ENCODE measurements around the gene FAM131B.

The FAM131B gene

DNA sequence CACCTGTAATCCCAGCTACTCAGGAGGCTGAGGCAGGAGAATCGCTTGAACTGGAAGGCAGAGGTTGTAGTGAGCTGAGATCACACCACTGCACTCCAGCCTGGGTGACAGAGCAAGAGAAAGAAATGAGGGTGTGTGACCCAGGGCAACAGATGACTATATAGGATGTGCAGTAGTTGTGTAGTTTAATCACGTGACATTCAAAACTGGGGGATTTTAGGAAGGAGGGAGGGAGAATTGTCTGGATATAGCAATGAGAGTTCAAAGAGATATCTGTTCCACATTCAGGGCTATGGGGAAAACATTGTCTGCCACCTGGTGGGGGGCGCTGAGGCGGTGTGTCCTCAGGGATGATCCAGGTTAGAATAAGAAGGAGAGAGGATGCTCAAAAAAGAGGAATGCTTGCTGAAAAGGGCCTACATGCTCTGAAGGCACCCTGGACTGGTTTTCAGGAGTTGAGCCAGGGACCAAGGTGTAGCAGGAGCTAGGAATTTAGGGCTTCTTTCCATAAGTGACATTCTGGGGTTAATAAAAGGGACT lies 10.8 kb upstream of the FAM131B start:
- no peaks in the 10 kb centered on the region for H3K9me3 ChIP-seq (ENCODE audit: severe bottlenecking)
- no peak for DNase-seq
- no peaks in the 10 kb centered on the region for H3K36me3 ChIP-seq
- TF ChIP-seq, protein P1, sequence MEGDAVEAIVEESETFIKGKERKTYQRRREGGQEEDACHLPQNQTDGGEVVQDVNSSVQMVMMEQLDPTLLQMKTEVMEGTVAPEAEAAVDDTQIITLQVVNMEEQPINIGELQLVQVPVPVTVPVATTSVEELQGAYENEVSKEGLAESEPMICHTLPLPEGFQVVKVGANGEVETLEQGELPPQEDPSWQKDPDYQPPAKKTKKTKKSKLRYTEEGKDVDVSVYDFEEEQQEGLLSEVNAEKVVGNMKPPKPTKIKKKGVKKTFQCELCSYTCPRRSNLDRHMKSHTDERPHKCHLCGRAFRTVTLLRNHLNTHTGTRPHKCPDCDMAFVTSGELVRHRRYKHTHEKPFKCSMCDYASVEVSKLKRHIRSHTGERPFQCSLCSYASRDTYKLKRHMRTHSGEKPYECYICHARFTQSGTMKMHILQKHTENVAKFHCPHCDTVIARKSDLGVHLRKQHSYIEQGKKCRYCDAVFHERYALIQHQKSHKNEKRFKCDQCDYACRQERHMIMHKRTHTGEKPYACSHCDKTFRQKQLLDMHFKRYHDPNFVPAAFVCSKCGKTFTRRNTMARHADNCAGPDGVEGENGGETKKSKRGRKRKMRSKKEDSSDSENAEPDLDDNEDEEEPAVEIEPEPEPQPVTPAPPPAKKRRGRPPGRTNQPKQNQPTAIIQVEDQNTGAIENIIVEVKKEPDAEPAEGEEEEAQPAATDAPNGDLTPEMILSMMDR (IDR thresholded peaks at IDR 0.05; ENCODE audit: low read depth, low read length): peak; percentile 25; the same call in 1 of the 2 replicates
- H3K4me3 ChIP-seq (ENCODE audit: low read depth, low read length): no peak overlapping the region
- H3K27ac ChIP-seq: no peak overlapping the region
- H3K27me3 ChIP-seq (ENCODE audit: insufficient read depth, low read depth, severe bottlenecking): no peaks in the 10 kb centered on the region

DNA sequence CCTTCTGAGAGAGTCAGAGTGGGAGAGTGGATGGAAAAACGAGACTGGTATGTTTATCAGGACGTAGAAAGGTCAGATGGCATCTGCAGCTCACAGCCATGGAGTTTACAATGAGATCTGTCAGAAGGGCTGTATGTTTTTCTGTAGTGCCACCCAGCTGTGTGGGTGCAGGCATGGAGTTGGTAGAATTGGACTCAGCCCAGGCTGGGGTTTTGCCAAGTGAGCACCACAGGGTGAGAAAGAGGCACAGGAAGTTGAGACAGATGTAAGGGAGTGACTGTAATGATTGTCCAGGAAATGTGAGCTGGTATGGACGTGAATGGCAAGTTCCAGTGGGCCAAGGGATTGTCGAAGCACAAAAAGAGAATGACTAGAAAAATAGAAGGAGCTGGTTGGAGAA lies 9.6 kb upstream of the FAM131B start:
- no peak for DNase-seq
- TF ChIP-seq, protein P1 (IDR thresholded peaks at IDR 0.05; ENCODE audit: low read depth, low read length): no peak
- H3K36me3 ChIP-seq: no peaks in the 10 kb centered on the region
- no peak overlapping the region for H3K27ac ChIP-seq
- no peaks in the 10 kb centered on the region for H3K27me3 ChIP-seq (ENCODE audit: insufficient read depth, low read depth, severe bottlenecking)
- H3K9me3 ChIP-seq (ENCODE audit: severe bottlenecking): no peaks in the 10 kb centered on the region
- no peak overlapping the region for H3K4me3 ChIP-seq (ENCODE audit: low read depth, low read length)

DNA sequence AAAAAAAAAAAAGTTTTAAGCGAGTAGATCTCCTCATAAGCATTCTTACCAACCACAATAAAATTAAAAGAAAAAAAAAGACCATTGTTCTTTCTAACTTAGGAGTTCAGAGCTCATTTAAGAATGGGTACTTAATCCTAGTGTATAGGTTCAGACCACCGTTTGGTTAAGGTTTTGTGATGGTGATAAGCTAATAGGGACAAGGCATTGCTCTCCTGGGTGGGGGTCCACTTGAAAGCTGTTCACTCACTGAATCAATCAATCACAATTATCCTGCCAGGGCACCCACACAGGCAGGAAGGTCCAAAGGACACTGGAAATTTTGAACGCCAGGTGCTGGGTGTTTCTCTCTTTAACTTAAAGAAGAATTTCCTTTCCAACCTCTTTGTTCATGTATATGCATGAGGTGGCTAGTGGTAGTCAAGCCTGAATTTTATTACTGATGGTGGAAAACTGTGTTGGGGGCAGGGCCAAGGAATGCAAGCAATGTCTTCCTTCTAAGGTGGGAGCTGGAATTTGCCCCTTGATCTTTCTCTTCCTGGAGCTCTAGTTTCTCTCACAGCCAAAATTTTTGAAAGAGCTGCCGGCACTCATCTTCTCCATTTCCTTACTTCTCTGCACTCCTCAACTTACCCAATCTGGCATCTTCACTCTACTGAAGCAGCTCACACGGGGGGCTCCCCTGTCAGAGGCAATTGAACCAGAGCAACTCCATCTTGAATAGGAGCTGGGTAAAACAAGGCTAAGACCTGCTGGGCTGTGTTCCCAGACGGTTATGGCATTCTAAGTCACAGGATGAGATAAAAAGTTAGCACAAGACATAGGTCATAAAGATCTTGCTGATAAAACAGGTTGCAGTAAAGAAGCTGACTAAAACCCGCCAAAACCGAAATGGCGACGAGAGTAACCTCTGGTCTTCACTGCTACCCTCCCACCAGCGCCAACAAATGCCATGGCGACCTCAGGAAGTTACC lies 7.5 kb upstream of the FAM131B start:
- Histone ChIP-seq H3K9me3 (ENCODE audit: severe bottlenecking) (no peaks in the 10 kb centered on the region), H3K27me3 (ENCODE audit: insufficient read depth, low read depth, severe bottlenecking) (no peaks in the 10 kb centered on the region), H3K27ac (no peak overlapping the region), H3K36me3 (no peaks in the 10 kb centered on the region), H3K4me3 (ENCODE audit: low read depth, low read length) (no peak overlapping the region)
- TF ChIP-seq, protein P1 (IDR thresholded peaks at IDR 0.05; ENCODE audit: low read depth, low read length): no peak
- DNase-seq: no peak

DNA sequence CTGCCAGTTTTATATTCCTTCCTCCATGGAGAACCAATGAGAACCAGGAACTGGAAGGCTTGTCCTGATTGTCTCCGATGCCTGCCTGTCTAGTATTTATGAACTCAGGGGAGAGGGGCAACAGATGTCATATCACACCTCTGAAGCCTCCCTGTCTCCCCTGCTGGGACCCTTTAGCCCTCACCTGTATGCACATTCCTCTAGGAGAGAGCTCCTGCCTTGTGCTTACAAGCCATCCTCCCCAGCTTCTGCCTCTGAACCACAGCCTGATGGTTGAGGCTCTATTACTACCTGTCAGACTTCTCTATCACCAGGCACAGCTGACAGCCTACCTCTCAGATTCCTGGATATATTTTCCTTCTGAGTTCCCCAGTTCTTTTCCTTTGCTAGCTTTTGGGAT lies 5.9 kb upstream of the FAM131B start:
- TF ChIP-seq, protein P1 (IDR thresholded peaks at IDR 0.05; ENCODE audit: low read depth, low read length): no peak
- Histone ChIP-seq H3K4me3 (ENCODE audit: low read depth, low read length) (no peak overlapping the region), H3K9me3 (ENCODE audit: severe bottlenecking) (no peaks in the 10 kb centered on the region), H3K27me3 (ENCODE audit: insufficient read depth, low read depth, severe bottlenecking) (peaks cover 5% of the 10 kb centered on the region), H3K27ac (no peak overlapping the region), H3K36me3 (no peaks in the 10 kb centered on the region)
- DNase-seq: no peak

DNA sequence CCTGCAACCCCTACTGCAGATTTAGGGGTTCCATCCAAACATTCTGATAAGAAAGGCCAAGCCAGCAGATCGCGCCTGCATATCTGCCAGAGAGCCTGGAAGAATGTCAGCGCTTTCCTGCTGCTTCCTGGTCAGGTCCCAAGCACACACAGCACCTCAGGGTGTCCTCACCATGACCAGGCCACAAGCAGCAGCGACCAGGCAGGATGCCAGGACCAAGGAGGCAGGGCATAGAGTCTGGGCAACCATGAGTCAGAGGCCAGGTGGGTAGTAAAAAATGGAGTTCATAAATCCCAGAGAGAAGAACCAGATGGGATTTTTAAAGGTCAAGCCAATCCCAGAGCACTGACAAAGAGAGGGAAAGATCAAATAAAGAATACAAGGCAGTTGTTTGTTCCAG lies 5.5 kb upstream of the FAM131B start:
- Histone ChIP-seq H3K36me3 (no peaks in the 10 kb centered on the region), H3K27me3 (ENCODE audit: insufficient read depth, low read depth, severe bottlenecking) (peaks cover 9% of the 10 kb centered on the region), H3K4me3 (ENCODE audit: low read depth, low read length) (no peak overlapping the region), H3K9me3 (ENCODE audit: severe bottlenecking) (no peaks in the 10 kb centered on the region), H3K27ac (no peak overlapping the region)
- DNase-seq: no peak
- TF ChIP-seq, protein P1 (IDR thresholded peaks at IDR 0.05; ENCODE audit: low read depth, low read length): no peak

All from WERI-Rb-1 (cell line).